ENCODE measurements around the gene MAP7D3.

GRCh38 chrX:136250191-136251040 lies 784 bp downstream of the MAP7D3 start:
- TF ChIP-seq CTCF (IDR thresholded peaks at IDR 0.05) (no peak), POLR2A (IDR thresholded peaks at IDR 0.05) (no peak)
